IMR-90 (cell line): ENCODE data around the gene UGT1A1. TPM values are rescaled to one million over a fixed set of nuclear protein-coding genes. Genes with fewer than 3 reads are reported as not detected.

ENCODE experiments used
- ATAC-seq: fragments of 200-7000 bp; cut with Tn5 transposase; 2 replicates; pipeline ENCODE4 v1.9.1; 2020; ENCODE audit warnings: low read depth, mild to moderate bottlenecking, moderate library complexity
- BruUV-seq: library from RNA; stranded (reverse); fragments of 400-500 nt; replicated peaks from 2 replicates; lab custom pipeline; 2021; lab: Mats Ljungman, UMichigan
- CTCF ChIA-PET: fragments of 300-600 bp; formaldehyde crosslinking; extraction: SDS; loops from one replicate; lab custom pipeline; 2021; ENCODE audit warnings: antibody characterized with exemption; lab: Yijun Ruan, JAX
- POLR2A ChIA-PET: fragments of 300-600 bp; sonication (Branson Sonifier 250); formaldehyde crosslinking; loops from one replicate; lab custom pipeline; 2022; ENCODE audit warnings: antibody characterized with exemption; ENCODE audit not compliant: unreplicated experiment; lab: Charles Lee
- DNase-seq: peaks from one replicate; pipeline ENCODE4 v3.0.0; 2013
- H2AFZ ChIP-seq: replicated peaks from 2 replicates; pipeline ENCODE3; 2013; ENCODE audit warnings: low read length, mild to moderate bottlenecking; ENCODE audit not compliant: poor library complexity
- H2AK5ac ChIP-seq: 2 replicates; pipeline ENCODE4 v1.6.1; 2013; ENCODE audit warnings: low read depth, low read length, inconsistent platforms
- H2AK9ac ChIP-seq: replicated peaks from 2 replicates; pipeline ENCODE3; 2013; ENCODE audit warnings: mild to moderate bottlenecking, low read depth, low read length, moderate library complexity; ENCODE audit not compliant: poor library complexity
- H2BK120ac ChIP-seq: 2 replicates; pipeline ENCODE4 v1.6.1; 2013; ENCODE audit warnings: low read depth, low read length, inconsistent platforms
- H2BK15ac ChIP-seq: 3 replicates; pipeline ENCODE4 v1.6.1; 2013; ENCODE audit warnings: low read depth, low read length, inconsistent platforms
- H2BK20ac ChIP-seq: 2 replicates; pipeline ENCODE4 v1.6.1; 2013; ENCODE audit warnings: low read depth, mild to moderate bottlenecking, inconsistent platforms, low read length, moderate library complexity
- H2BK5ac ChIP-seq: 2 replicates; pipeline ENCODE4 v1.6.1; 2013; ENCODE audit warnings: mild to moderate bottlenecking, low read depth, low read length, inconsistent platforms; ENCODE audit not compliant: poor library complexity, severe bottlenecking
- H3K14ac ChIP-seq: replicated peaks from 2 replicates; pipeline ENCODE4 v1.6.1; 2013; ENCODE audit warnings: low read depth, low read length, inconsistent platforms
- H3K18ac ChIP-seq: 2 replicates; pipeline ENCODE4 v1.6.1; 2013; ENCODE audit warnings: low read depth, low read length, control low read depth
- H3K23ac ChIP-seq: 2 replicates; pipeline ENCODE4 v1.6.1; 2013; ENCODE audit warnings: low read depth, low read length, inconsistent platforms
- H3K27ac ChIP-seq: 2 replicates; pipeline ENCODE4 v1.5.1; 2013; ENCODE audit warnings: mild to moderate bottlenecking, control low read depth, low read length; ENCODE audit not compliant: insufficient read depth
- H3K27me3 ChIP-seq: 2 replicates; pipeline ENCODE4 v1.6.1; 2013; ENCODE audit warnings: low read length; ENCODE audit not compliant: control insufficient read depth, insufficient read depth
- H3K36me3 ChIP-seq: 2 replicates; pipeline ENCODE4 v1.6.1; 2013; ENCODE audit warnings: low read length, mixed read lengths; ENCODE audit not compliant: control insufficient read depth, insufficient read depth
- H3K4ac ChIP-seq: 2 replicates; pipeline ENCODE4 v1.6.1; 2013; ENCODE audit warnings: low read depth, low read length, inconsistent platforms
- H3K4me1 ChIP-seq: 2 replicates; pipeline ENCODE4 v1.6.1; 2013; ENCODE audit warnings: low read length, mixed read lengths; ENCODE audit not compliant: control insufficient read depth, insufficient read depth
- H3K4me2 ChIP-seq: 2 replicates; pipeline ENCODE4 v1.6.1; 2013; ENCODE audit warnings: low read depth, mild to moderate bottlenecking, control low read depth, low read length, moderate library complexity
- H3K4me3 ChIP-seq: 2 replicates; pipeline ENCODE4 v1.5.1; 2013; ENCODE audit warnings: low read depth, mild to moderate bottlenecking, control low read depth, low read length, moderate library complexity; ENCODE audit not compliant: insufficient read depth
- H3K56ac ChIP-seq: 2 replicates; pipeline ENCODE4 v1.6.1; 2013; ENCODE audit warnings: low read length, inconsistent platforms; ENCODE audit not compliant: insufficient read depth; ENCODE audit errors: extremely low read depth
- H3K79me1 ChIP-seq, 2 experiments: 2 replicates each; pipeline ENCODE4 v1.6.1; 2013; ENCODE audit warnings: low read length in 2 of 2, inconsistent platforms in 1 of 2, low read depth in 1 of 2
- H3K9ac ChIP-seq: 2 replicates; pipeline ENCODE4 v1.6.1; 2013; ENCODE audit warnings: low read depth, low read length, control low read depth
- H3K9me1 ChIP-seq: 2 replicates; pipeline ENCODE4 v1.6.1; 2013; ENCODE audit warnings: low read length, inconsistent platforms; ENCODE audit not compliant: insufficient read depth
- H3K9me3 ChIP-seq: 2 replicates; pipeline ENCODE4 v1.6.1; 2013; ENCODE audit warnings: low read length; ENCODE audit not compliant: control insufficient read depth, insufficient read depth
- H4K20me1 ChIP-seq: 2 replicates; pipeline ENCODE4 v1.6.1; 2013; ENCODE audit warnings: low read length, inconsistent platforms; ENCODE audit not compliant: insufficient read depth
- H4K5ac ChIP-seq: 2 replicates; pipeline ENCODE4 v1.6.1; 2013; ENCODE audit warnings: mild to moderate bottlenecking, low read depth, low read length, control low read depth
- H4K8ac ChIP-seq, 2 experiments: 2 replicates each; pipeline ENCODE4 v1.6.1; 2013; ENCODE audit warnings: low read depth in 2 of 2, low read length in 2 of 2, control low read depth in 1 of 2, inconsistent platforms in 1 of 2
- H4K91ac ChIP-seq: 2 replicates; pipeline ENCODE4 v1.6.1; 2013; ENCODE audit warnings: low read depth, low read length, inconsistent platforms; ENCODE audit not compliant: insufficient read depth
- BHLHE40 ChIP-seq: fragments of 150-350 bp; IDR thresholded peaks from 2 replicates; pipeline ENCODE4 v1.6.1; 2016; ENCODE audit warnings: mild to moderate bottlenecking, low read depth, low read length
- CEBPB ChIP-seq: IDR thresholded peaks from 2 replicates; pipeline ENCODE4 v1.6.1; 2012; ENCODE audit warnings: low read depth, low read length, improper control_type of control experiment
- CHD1 ChIP-seq: IDR thresholded peaks from 2 replicates; pipeline ENCODE4 v1.6.1; 2012; ENCODE audit warnings: low read depth, low read length, improper control_type of control experiment
- CTCF ChIP-seq: conservative IDR thresholded peaks from 2 replicates; pipeline ENCODE4 v1.5.1; 2012; ENCODE audit warnings: mild to moderate bottlenecking, low read depth, low read length, improper control_type of control experiment
- ELK1 ChIP-seq: fragments of 150-350 bp; IDR thresholded peaks from 2 replicates; pipeline ENCODE4 v1.6.1; 2016; ENCODE audit warnings: low read depth, mild to moderate bottlenecking, low read length, moderate library complexity, borderline replicate concordance
- FOS ChIP-seq: fragments of 150-350 bp; IDR thresholded peaks from 2 replicates; pipeline ENCODE4 v1.6.1; 2016; ENCODE audit warnings: low read depth, low read length
- MAFK ChIP-seq: IDR thresholded peaks from 2 replicates; pipeline ENCODE4 v1.6.1; 2012; ENCODE audit warnings: low read depth, low read length, improper control_type of control experiment
- MAZ ChIP-seq: IDR thresholded peaks from 2 replicates; pipeline ENCODE4 v1.6.1; 2012; ENCODE audit warnings: low read depth, mild to moderate bottlenecking, low read length, improper control_type of control experiment, moderate library complexity, borderline replicate concordance
- MXI1 ChIP-seq: IDR thresholded peaks from 2 replicates; pipeline ENCODE4 v1.6.1; 2012; ENCODE audit warnings: low read depth, mild to moderate bottlenecking, low read length, moderate library complexity, borderline replicate concordance
- RAD21 ChIP-seq: IDR thresholded peaks from 2 replicates; pipeline ENCODE4 v1.6.1; 2012; ENCODE audit warnings: low read length, improper control_type of control experiment
- RCOR1 ChIP-seq: IDR thresholded peaks from 2 replicates; pipeline ENCODE4 v1.6.1; 2012; ENCODE audit warnings: mild to moderate bottlenecking, low read length, improper control_type of control experiment; ENCODE audit not compliant: insufficient replicate concordance
- RFX5 ChIP-seq: IDR thresholded peaks from 2 replicates; pipeline ENCODE4 v1.8.0; 2012; ENCODE audit warnings: low read depth, mild to moderate bottlenecking, low read length, moderate library complexity
- SMC3 ChIP-seq: fragments of 150-350 bp; IDR thresholded peaks from 2 replicates; pipeline ENCODE4 v1.6.1; 2016; ENCODE audit warnings: low read depth, mild to moderate bottlenecking, antibody characterized with exemption, low read length, moderate library complexity
- WGBS, 2 experiments: methylation state at CpG; one replicate each; pipeline versions ENCODE4 v1.1.5 to v1.1.7; 2013; ENCODE audit warnings: missing lambda C conversion rate in 2 of 2; ENCODE audit not compliant: insufficient read length in 1 of 2; ENCODE audit errors: extremely low coverage in 2 of 2; 5-methylcytosine and 5-hydroxymethylcytosine counted together
- dilution Hi-C: fragments of 300-500 bp; cut with HindIII; formaldehyde crosslinking; loops from one replicate; pipeline ENCODE4 v1.14.3; 2018; ENCODE audit warnings: low sequenced_read_pairs; ENCODE audit not compliant: unreplicated experiment
- in situ Hi-C: fragments of 300-500 bp; cut with MboI; formaldehyde crosslinking; loops from 3 replicates; pipeline ENCODE4 v1.14.3; 2019; ENCODE audit warnings: low sequenced_read_pairs, inconsistent platforms, mixed read lengths
- intact Hi-C: fragments of 100-400 bp; cut with micrococcal nuclease; formaldehyde crosslinking; loops from 2 replicates; pipeline ENCODE4 v1.10.0; 2022
- polyA plus RNA-seq, 3 experiments: library from polyadenylated mRNA; depleted of rRNA; stranded (reverse); fragments of >200 nt; gene quantifications; 2 replicates each; pipeline ENCODE4 v1.2.3, GENCODE V29; 2012; ENCODE audit warnings: low replicate concordance in 1 of 3
- total RNA-seq: library from RNA; depleted of rRNA; stranded (reverse); fragments of >200 nt; gene quantifications from 2 replicates; pipeline ENCODE4 v1.2.3, GENCODE V29; 2012
- TF ChIP-seq, protein P1 (sequence below): fragments of 150-350 bp; IDR thresholded peaks from 2 replicates; pipeline ENCODE4 v1.6.1; 2017; ENCODE audit warnings: mild to moderate bottlenecking, antibody characterized with exemption, low read length, low read depth

Gene UGT1A1
- total and polyA plus RNA-seq, 2 of the 4 experiments (the other 2 are of a cell fraction), result not detected

DNA sequence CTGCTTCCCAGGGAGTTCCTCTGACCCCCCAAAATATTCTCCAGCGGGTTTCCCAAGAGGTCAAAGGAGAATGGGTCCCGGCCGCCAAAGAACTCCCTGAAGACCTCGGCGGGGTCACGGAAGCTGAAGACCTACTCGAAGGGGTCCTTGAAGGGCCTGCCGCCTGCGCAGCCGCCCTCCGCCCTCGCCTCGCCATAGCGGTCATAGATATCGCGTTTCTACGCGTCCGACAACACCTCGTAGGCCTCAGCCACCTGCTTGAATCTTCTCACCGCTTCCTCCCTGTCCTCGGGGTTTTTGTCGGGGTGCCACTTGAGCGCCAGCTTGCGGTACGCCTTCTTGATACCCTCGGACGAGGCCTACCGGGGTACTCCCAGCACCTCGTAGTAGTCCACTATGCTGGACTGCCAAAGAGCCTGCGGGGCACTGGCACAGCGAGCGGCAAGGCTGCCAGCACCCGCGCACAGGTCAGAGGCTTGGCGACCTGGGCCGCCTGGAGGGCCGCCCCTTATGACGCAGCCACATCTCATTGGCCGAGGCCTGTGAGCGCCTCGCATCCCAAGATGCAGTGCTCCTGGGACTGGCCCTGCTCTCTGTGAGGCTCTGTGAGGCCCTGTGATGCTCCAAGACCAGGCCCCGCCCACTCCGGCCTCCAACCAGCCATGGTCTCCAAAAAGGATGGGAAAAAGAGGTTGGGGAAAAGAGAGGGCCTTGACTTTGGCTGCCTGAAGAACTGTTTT lies 5.0 kb upstream of the UGT1A1 start:
- no TSS peak for BruUV-seq
- no peak overlapping the region for H4K91ac ChIP-seq
- WGBS, 2 experiments, result 88% methylated on average over 29 of the region's 44 CpGs; no CpG with 5 or more reads in 1 of the 2 experiments
- H3K79me1 ChIP-seq, result no peaks in the 10 kb centered on the region
- peaks cover 2% of the 10 kb centered on the region; the same call in 1 of the 2 replicates for H3K4me1 ChIP-seq
- H3K14ac ChIP-seq, result no peak overlapping the region
- DNase-seq (no peak), ATAC-seq (no peak)
- H4K8ac ChIP-seq, result no peak overlapping the region
- H2AFZ ChIP-seq, result peak overlapping the region; percentile 32
- H4K5ac ChIP-seq, result no peak overlapping the region
- no peak overlapping the region for H2BK5ac ChIP-seq
- no peak overlapping the region for H3K4me2 ChIP-seq
- H3K4me3 ChIP-seq, result no peak overlapping the region
- intact Hi-C loops (no loop called here), in situ Hi-C loops (no loop called here), dilution Hi-C loops (no loop called here)
- POLR2A ChIA-PET, result no interaction called here
- no peak overlapping the region for H2BK20ac ChIP-seq
- H2AK9ac ChIP-seq, result no peak overlapping the region
- TF ChIP-seq MXI1, result no peak
- TF ChIP-seq MAZ, result no peak
- TF ChIP-seq SMC3, result no peak
- TF ChIP-seq MAFK, result no peak
- TF ChIP-seq RCOR1, result no peak
- no peak for TF ChIP-seq CTCF
- TF ChIP-seq RFX5, result no peak
- no peak for TF ChIP-seq RAD21
- no peak for TF ChIP-seq ELK1
- TF ChIP-seq BHLHE40, result no peak
- no peak for TF ChIP-seq CEBPB
- TF ChIP-seq, protein P1, sequence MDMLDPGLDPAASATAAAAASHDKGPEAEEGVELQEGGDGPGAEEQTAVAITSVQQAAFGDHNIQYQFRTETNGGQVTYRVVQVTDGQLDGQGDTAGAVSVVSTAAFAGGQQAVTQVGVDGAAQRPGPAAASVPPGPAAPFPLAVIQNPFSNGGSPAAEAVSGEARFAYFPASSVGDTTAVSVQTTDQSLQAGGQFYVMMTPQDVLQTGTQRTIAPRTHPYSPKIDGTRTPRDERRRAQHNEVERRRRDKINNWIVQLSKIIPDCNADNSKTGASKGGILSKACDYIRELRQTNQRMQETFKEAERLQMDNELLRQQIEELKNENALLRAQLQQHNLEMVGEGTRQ, result no peak
- TF ChIP-seq CHD1, result no peak
- TF ChIP-seq FOS, result no peak
- H3K4ac ChIP-seq, result no peak overlapping the region
- no peaks in the 10 kb centered on the region for H3K27me3 ChIP-seq
- H3K9me3 ChIP-seq, result peaks cover 4% of the 10 kb centered on the region; the same call in 1 of the 2 replicates
- H3K56ac ChIP-seq, result no peak overlapping the region
- no peak overlapping the region for H2BK15ac ChIP-seq
- no peak overlapping the region for H3K23ac ChIP-seq
- no peak overlapping the region for H3K9ac ChIP-seq
- no peak overlapping the region for H3K27ac ChIP-seq
- CTCF ChIA-PET, result no interaction called here
- H3K9me1 ChIP-seq, result no peaks in the 10 kb centered on the region
- no peak overlapping the region for H3K18ac ChIP-seq
- H3K36me3 ChIP-seq, result no peaks in the 10 kb centered on the region
- H2AK5ac ChIP-seq, result no peak overlapping the region
- no peaks in the 10 kb centered on the region for H4K20me1 ChIP-seq
- H2BK120ac ChIP-seq, result no peak overlapping the region
